Measurements from ENCODE around the gene LPIN1.

DNA sequence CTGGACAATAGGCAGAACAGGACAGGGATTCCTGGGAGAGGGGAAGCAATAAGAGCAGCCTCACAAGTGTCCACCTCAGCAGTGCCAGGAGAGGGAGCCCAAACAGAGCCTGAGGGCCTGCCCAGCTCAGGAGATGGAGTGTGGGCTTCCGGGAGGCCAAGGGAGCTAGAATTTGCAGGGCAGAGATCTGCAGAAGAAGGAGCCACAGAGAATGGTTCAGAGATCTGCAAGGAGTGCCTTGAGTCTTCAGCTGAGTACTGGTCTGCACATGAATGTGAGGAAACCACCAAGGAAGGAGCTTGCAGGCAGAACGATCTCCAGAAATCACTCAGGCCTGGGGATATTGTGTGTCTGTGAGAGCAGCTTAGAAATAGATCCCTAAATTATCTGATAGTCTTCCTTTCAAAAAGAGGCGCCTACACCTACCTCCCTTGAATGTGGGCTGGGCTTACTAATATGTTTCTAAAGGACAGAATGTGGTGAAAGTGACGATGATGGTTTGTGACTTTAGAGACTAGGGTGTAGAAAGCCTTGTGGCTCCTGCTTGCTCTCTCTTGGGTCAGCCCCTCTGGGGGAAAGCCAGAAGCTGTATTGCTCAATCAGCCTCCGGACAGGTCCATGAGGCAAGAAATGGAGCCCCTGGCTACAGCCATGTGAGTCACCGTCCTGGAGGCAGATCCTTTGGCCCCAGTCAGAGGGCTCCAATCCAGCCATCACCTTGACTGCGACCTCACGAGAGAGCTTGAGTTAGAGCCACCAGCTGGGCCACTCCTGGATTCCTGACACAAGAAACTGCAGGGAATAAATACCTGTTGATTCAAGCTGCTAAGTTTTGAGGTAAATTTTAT lies 7.6 kb upstream of the LPIN1 start:
- TF ChIP-seq, protein P1, sequence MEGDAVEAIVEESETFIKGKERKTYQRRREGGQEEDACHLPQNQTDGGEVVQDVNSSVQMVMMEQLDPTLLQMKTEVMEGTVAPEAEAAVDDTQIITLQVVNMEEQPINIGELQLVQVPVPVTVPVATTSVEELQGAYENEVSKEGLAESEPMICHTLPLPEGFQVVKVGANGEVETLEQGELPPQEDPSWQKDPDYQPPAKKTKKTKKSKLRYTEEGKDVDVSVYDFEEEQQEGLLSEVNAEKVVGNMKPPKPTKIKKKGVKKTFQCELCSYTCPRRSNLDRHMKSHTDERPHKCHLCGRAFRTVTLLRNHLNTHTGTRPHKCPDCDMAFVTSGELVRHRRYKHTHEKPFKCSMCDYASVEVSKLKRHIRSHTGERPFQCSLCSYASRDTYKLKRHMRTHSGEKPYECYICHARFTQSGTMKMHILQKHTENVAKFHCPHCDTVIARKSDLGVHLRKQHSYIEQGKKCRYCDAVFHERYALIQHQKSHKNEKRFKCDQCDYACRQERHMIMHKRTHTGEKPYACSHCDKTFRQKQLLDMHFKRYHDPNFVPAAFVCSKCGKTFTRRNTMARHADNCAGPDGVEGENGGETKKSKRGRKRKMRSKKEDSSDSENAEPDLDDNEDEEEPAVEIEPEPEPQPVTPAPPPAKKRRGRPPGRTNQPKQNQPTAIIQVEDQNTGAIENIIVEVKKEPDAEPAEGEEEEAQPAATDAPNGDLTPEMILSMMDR (conservative IDR thresholded peaks at IDR 0.05), result peak; percentile 65
- no peak for TF ChIP-seq EZH2 (IDR thresholded peaks at IDR 0.05; ENCODE audit: low read depth)

Data from PC-9 (cell line).